HCT116 (cell line): ENCODE results near the gene PIN1. TPM values are rescaled to one million over a fixed set of nuclear protein-coding genes. Genes with fewer than 3 reads are reported as not detected.

Experiments used
- ATAC-seq: fragments of 200-7000 bp; cut with Tn5 transposase; 2 replicates; pipeline ENCODE4 v1.9.1; 2020; ENCODE audit warnings: mild to moderate bottlenecking, moderate library complexity
- BruUV-seq: library from RNA; stranded (reverse); fragments of 400-500 nt; replicated peaks from 2 replicates; lab custom pipeline; 2021; lab: Mats Ljungman, UMichigan
- CTCF ChIA-PET: fragments of 300-600 bp; sonication (Branson Sonifier 250); formaldehyde crosslinking; loops from one replicate; lab custom pipeline; 2021; ENCODE audit warnings: antibody characterized with exemption; lab: Charles Lee
- POLR2A ChIA-PET: fragments of 300-600, 350-600 bp; sonication (Branson Sonifier 250); formaldehyde crosslinking; loops from one replicate; lab custom pipeline; 2021; ENCODE audit warnings: antibody characterized with exemption; lab: Charles Lee
- RAD21 ChIA-PET, 2 experiments: fragments of 300-600 bp; sonication (Branson Sonifier 250); formaldehyde crosslinking; loops; one replicate each; lab custom pipeline; 2023; ENCODE audit warnings: low total read pairs in 2 of 2; ENCODE audit not compliant: uncharacterized antibody in 2 of 2, unreplicated experiment in 2 of 2, low non-redundant PET in 1 of 2; lab: Charles Lee
- DNase-seq: peaks from one replicate; pipeline ENCODE4 v3.0.0-alpha.2; 2010; ENCODE audit warnings: low read depth, low spot score
- H2AFZ ChIP-seq: fragments of 200-600 bp; shearing (Covaris generic), sonication (generic); 2 replicates; pipeline ENCODE4 v1.6.1; 2017; ENCODE audit warnings: low read depth, mixed run types, mixed read lengths, antibody characterized with exemption, low read length; ENCODE audit not compliant: poor library complexity, severe bottlenecking
- H3K27ac ChIP-seq: 2 replicates; pipeline ENCODE4 v1.5.1; 2012; ENCODE audit warnings: low read depth, low read length
- H3K27me3 ChIP-seq: fragments of 200-600 bp; sonication (generic); 2 replicates; pipeline ENCODE4 v1.6.1; 2016; ENCODE audit warnings: mixed run types, low read length, mixed read lengths; ENCODE audit not compliant: insufficient read depth
- H3K36me3 ChIP-seq, 2 experiments: fragments of 200-500 bp in 1 of 2; fragments of 200-600 bp in 1 of 2; sonication (Bioruptor generic) in 1 of 2; sonication (generic) in 1 of 2; 2 replicates each; pipeline versions ENCODE4 v1.5.1 to v1.6.1; 2014 to 2016; ENCODE audit warnings: low read length in 2 of 2, inconsistent platforms in 1 of 2, mixed read lengths in 1 of 2, mixed run types in 1 of 2; ENCODE audit not compliant: insufficient read depth in 2 of 2, control insufficient read depth in 1 of 2
- H3K4me1 ChIP-seq, 2 experiments: fragments of 200-600 bp in 1 of 2; sonication (generic) in 1 of 2; 2 replicates each; pipeline versions ENCODE4 v1.5.1 to v1.6.1; 2012 to 2017; ENCODE audit warnings: low read length in 2 of 2, inconsistent platforms in 1 of 2, mild to moderate bottlenecking in 1 of 2, mixed read lengths in 1 of 2, mixed run types in 1 of 2, moderate library complexity in 1 of 2; ENCODE audit not compliant: insufficient read depth in 2 of 2, control insufficient read depth in 1 of 2
- H3K4me2 ChIP-seq: fragments of 200-600 bp; sonication (generic); 2 replicates; pipeline ENCODE4 v1.6.1; 2017; ENCODE audit warnings: mixed run types, low read length, mixed read lengths
- H3K4me3 ChIP-seq, 2 experiments: fragments of 200-600 bp in 1 of 2; sonication (generic) in 1 of 2; replicated peaks in 1 of 2; 2 replicates each; pipeline ENCODE4 v1.5.1; 2011 to 2016; ENCODE audit warnings: low read length in 2 of 2, control low read depth in 1 of 2, low read depth in 1 of 2, mild to moderate bottlenecking in 1 of 2, mixed read lengths in 1 of 2, mixed run types in 1 of 2
- H3K79me2 ChIP-seq: fragments of 200-600 bp; sonication (generic); 2 replicates; pipeline ENCODE4 v1.6.1; 2017; ENCODE audit warnings: mild to moderate bottlenecking, mixed run types, low read length, moderate library complexity, mixed read lengths; ENCODE audit not compliant: insufficient read depth
- H3K9ac ChIP-seq: fragments of 200-600 bp; sonication (generic); 2 replicates; pipeline ENCODE4 v1.6.1; 2016; ENCODE audit warnings: low read length, mixed read lengths
- H3K9me2 ChIP-seq: fragments of 200-600 bp; sonication (generic), shearing (Covaris generic); 2 replicates; pipeline ENCODE4 v1.6.1; 2017; ENCODE audit warnings: mixed run types, mild to moderate bottlenecking, moderate library complexity; ENCODE audit not compliant: insufficient read depth
- H3K9me3 ChIP-seq, 2 experiments: fragments of 200-500 bp in 1 of 2; fragments of 200-600 bp in 1 of 2; sonication (Bioruptor generic) in 1 of 2; sonication (generic) in 1 of 2; 2 replicates each; pipeline ENCODE4 v1.6.1; 2014 to 2017; ENCODE audit warnings: low read length in 2 of 2, mixed read lengths in 2 of 2, inconsistent platforms in 1 of 2, low read depth in 1 of 2, mild to moderate bottlenecking in 1 of 2, mixed run types in 1 of 2, moderate library complexity in 1 of 2; ENCODE audit not compliant: control insufficient read depth in 1 of 2, insufficient read depth in 1 of 2
- H4K20me1 ChIP-seq: fragments of 200-600 bp; sonication (generic), shearing (Covaris generic); 2 replicates; pipeline ENCODE4 v1.6.1; 2017; ENCODE audit warnings: mixed run types, mild to moderate bottlenecking, moderate library complexity; ENCODE audit not compliant: insufficient read depth
- ATF3 ChIP-seq: IDR thresholded peaks from 2 replicates; pipeline ENCODE4 v1.6.1; 2012
- CBX3 ChIP-seq: IDR thresholded peaks from 2 replicates; pipeline ENCODE4 v1.6.1; 2012; ENCODE audit warnings: low read depth
- CEBPB ChIP-seq: IDR thresholded peaks from 2 replicates; pipeline ENCODE4 v1.6.1; 2012; ENCODE audit warnings: low read depth
- CTCF ChIP-seq, 3 experiments: fragments of 200-600 bp in 1 of 3; sonication (generic) in 1 of 3; IDR thresholded peaks in 2 of 3; conservative IDR thresholded peaks in 1 of 3; 2 replicates each; pipeline ENCODE4 v1.5.1; 2012 to 2017; ENCODE audit warnings: low read depth in 2 of 3, low read length in 2 of 3, antibody characterized with exemption in 1 of 3, borderline replicate concordance in 1 of 3, control low read depth in 1 of 3, mild to moderate bottlenecking in 1 of 3, mixed read lengths in 1 of 3, mixed run types in 1 of 3, moderate library complexity in 1 of 3; ENCODE audit not compliant: insufficient read depth in 1 of 3
- EGR1 ChIP-seq: IDR thresholded peaks from 2 replicates; pipeline ENCODE4 v1.6.1; 2012; ENCODE audit warnings: low read depth
- EZH2 ChIP-seq: fragments of 200-600 bp; sonication (generic); IDR thresholded peaks from 2 replicates; pipeline ENCODE4 v1.6.1; 2017; ENCODE audit warnings: antibody characterized with exemption, mixed run types
- EZH2phosphoT487 ChIP-seq: fragments of 200-600 bp; IDR thresholded peaks from 2 replicates; pipeline ENCODE4 v1.6.1; 2018; ENCODE audit warnings: antibody characterized with exemption, borderline replicate concordance
- FOSL1 ChIP-seq: IDR thresholded peaks from 2 replicates; pipeline ENCODE4 v1.6.1; 2012; ENCODE audit warnings: low read depth
- JUND ChIP-seq: IDR thresholded peaks from 2 replicates; pipeline ENCODE4 v1.6.1; 2012
- MAX ChIP-seq: IDR thresholded peaks from 2 replicates; pipeline ENCODE4 v1.6.1; 2012
- POLR2A ChIP-seq: IDR thresholded peaks from 2 replicates; pipeline ENCODE4 v1.7.0; 2011; ENCODE audit warnings: borderline replicate concordance; ENCODE audit not compliant: insufficient read depth, insufficient read length; ENCODE audit errors: extremely low read depth
- POLR2AphosphoS5 ChIP-seq: IDR thresholded peaks from 2 replicates; pipeline ENCODE4 v1.6.1; 2011; ENCODE audit warnings: mild to moderate bottlenecking, low read depth, low read length, moderate library complexity
- RAD21 ChIP-seq: IDR thresholded peaks from 2 replicates; pipeline ENCODE4 v1.6.1; 2012; ENCODE audit warnings: low read depth, mild to moderate bottlenecking
- REST ChIP-seq: IDR thresholded peaks from 2 replicates; pipeline ENCODE4 v1.6.1; 2012; ENCODE audit warnings: low read depth
- SIN3A ChIP-seq: IDR thresholded peaks from 2 replicates; pipeline ENCODE4 v1.6.1; 2012; ENCODE audit warnings: low read depth
- SRF ChIP-seq: IDR thresholded peaks from 2 replicates; pipeline ENCODE4 v1.6.1; 2012; ENCODE audit warnings: low read depth
- TCF7L2 ChIP-seq: IDR thresholded peaks from 2 replicates; pipeline ENCODE4 v1.7.0; 2011; ENCODE audit warnings: borderline replicate concordance, inconsistent platforms; ENCODE audit not compliant: insufficient read depth, insufficient read length; ENCODE audit errors: extremely low read depth
- YY1 ChIP-seq: IDR thresholded peaks from 2 replicates; pipeline ENCODE4 v1.6.1; 2011; ENCODE audit warnings: low read length, low read depth, moderate library complexity, mild to moderate bottlenecking; ENCODE audit not compliant: insufficient replicate concordance; ENCODE audit errors: extremely low read depth
- ZBTB33 ChIP-seq: IDR thresholded peaks from 2 replicates; pipeline ENCODE4 v1.6.1; 2011; ENCODE audit warnings: mild to moderate bottlenecking, low read length, moderate library complexity; ENCODE audit not compliant: insufficient replicate concordance; ENCODE audit errors: extremely low read depth
- intact Hi-C: fragments of 100-400 bp; cut with micrococcal nuclease; formaldehyde crosslinking; loops from 2 replicates; pipeline ENCODE4 v1.10.0; 2022
- total RNA-seq: library from RNA; stranded (reverse); gene quantifications from one replicate; pipeline ENCODE4 v1.2.1, GENCODE V29; 2021; ENCODE audit not compliant: unreplicated experiment

The PIN1 gene
- total RNA-seq, 1 experiment from 2014 or later = 78.9 TPM

GRCh38 chr19:9849791-9850190 is 14.7 kb downstream of the PIN1 start:
- Histone ChIP-seq H3K9me2 (no peaks in the 10 kb centered on the region), H4K20me1 (no peaks in the 10 kb centered on the region), H2AFZ (no peak overlapping the region), H3K79me2 (peaks cover 8% of the 10 kb centered on the region; the same call in 1 of the 2 replicates), H3K4me3 (no peak overlapping the region), H3K27me3 (no peaks in the 10 kb centered on the region), H3K27ac (no peak overlapping the region), H3K4me2 (no peak overlapping the region), H3K9me3 (no peaks in the 10 kb centered on the region), H3K9ac (no peak overlapping the region), H3K4me1 (peaks cover 0 to 22% of the 10 kb centered on the region in 2 experiments; a peak in 2 of 4 replicates), H3K36me3 (peaks cover 0 to 1% of the 10 kb centered on the region in 2 experiments; a peak in 1 of 4 replicates)
- DNase-seq (no peak), ATAC-seq (no peak)
- ChIA-PET RAD21 (no interaction called here), CTCF (no interaction called here), POLR2A (no interaction called here)
- BruUV-seq = no TSS peak
- TF ChIP-seq JUND (no peak), POLR2A (no peak), SRF (no peak), EGR1 (no peak), RAD21 (no peak), CBX3 (no peak), YY1 (no peak), EZH2 (no peak), POLR2AphosphoS5 (no peak), FOSL1 (no peak), CEBPB (no peak), TCF7L2 (no peak), EZH2phosphoT487 (no peak), SIN3A (no peak), MAX (no peak), ZBTB33 (no peak), REST (no peak), ATF3 (no peak), CTCF (IDR thresholded peaks at IDR 0.05 in 2 of 3, conservative IDR thresholded peaks at IDR 0.05 in 1 of 3; ENCODE audit: borderline replicate concordance in 1 of 3, insufficient read depth in 1 of 3, low read depth in 2 of 3, low read length in 2 of 3) (no peak)
- intact Hi-C loops = loop anchor here (2.0 to 5.0 kb wide), 4 partner anchors 65 to 712 kb away; no protein-coding TSS in a partner anchor
